ENCODE results near the gene AFG3L2. TPM values are rescaled to one million over a fixed set of nuclear protein-coding genes. Genes with fewer than 3 reads are reported as not detected.

The AFG3L2 gene
- total RNA-seq, 2 donors from 2014 or later, result 60.1 to 91.9 TPM

- Histone ChIP-seq H3K27me3 (no peaks in the 10 kb centered on the region), H3K36me3 (peaks cover 70% of the 10 kb centered on the region), H3K9me3 (no peaks in the 10 kb centered on the region), H3K27ac (peak overlapping the region; percentile 44 to 55), H3K4me3 (no peak overlapping the region), H3K4me1 (peaks cover 0 to 29% of the 10 kb centered on the region in 2 donors)
- peak; percentile 54 for DNase-seq (ENCODE audit: low spot score)
- no peak for TF ChIP-seq CTCF (IDR thresholded peaks at IDR 0.05)
Measured at GRCh38 chr18:12326711-12327460, 50.1 kb downstream of the AFG3L2 start.

DNA sequence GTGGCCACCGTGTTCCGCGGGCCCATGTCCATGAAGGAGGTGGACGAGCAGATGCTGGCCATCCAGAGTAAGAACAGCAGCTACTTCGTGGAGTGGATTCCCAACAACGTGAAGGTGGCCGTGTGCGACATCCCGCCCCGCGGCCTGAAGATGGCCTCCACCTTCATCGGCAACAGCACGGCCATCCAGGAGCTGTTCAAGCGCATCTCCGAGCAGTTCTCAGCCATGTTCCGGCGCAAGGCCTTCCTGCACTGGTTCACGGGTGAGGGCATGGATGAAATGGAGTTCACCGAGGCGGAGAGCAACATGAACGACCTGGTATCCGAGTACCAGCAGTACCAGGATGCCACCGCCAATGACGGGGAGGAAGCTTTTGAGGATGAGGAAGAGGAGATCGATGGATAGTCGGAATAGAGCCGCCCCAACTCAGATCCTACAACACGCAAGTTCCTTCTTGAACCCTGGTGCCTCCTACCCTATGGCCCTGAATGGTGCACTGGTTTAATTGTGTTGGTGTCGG, 51.2 kb downstream of the AFG3L2 start:
- peak; percentile 52 for DNase-seq (ENCODE audit: low spot score)

GRCh38 chr18:12324991-12325725, 51.9 kb downstream of the AFG3L2 start:
- no peaks in the 10 kb centered on the region for H3K27me3 ChIP-seq
- no peak overlapping the region for H3K27ac ChIP-seq
- peaks cover 86% of the 10 kb centered on the region for H3K36me3 ChIP-seq
- peaks cover 0 to 29% of the 10 kb centered on the region in 2 donors for H3K4me1 ChIP-seq
- TF ChIP-seq CTCF (IDR thresholded peaks at IDR 0.05), result no peak
- DNase-seq (ENCODE audit: low spot score), result peak; percentile 48
- no peaks in the 10 kb centered on the region for H3K9me3 ChIP-seq
- no peak overlapping the region for H3K4me3 ChIP-seq

More for the DNA sequence above, 51.2 kb downstream of the AFG3L2 start:
- Histone ChIP-seq H3K4me3 (no peak overlapping the region), H3K27ac (no peak overlapping the region), H3K4me1 (peaks cover 0 to 29% of the 10 kb centered on the region in 2 donors), H3K27me3 (no peaks in the 10 kb centered on the region), H3K9me3 (no peaks in the 10 kb centered on the region), H3K36me3 (peaks cover 80% of the 10 kb centered on the region)
- no peak for TF ChIP-seq CTCF (IDR thresholded peaks at IDR 0.05)

GRCh38 chr18:12321333-12321732, 55.7 kb downstream of the AFG3L2 start:
- no peaks in the 10 kb centered on the region for H3K9me3 ChIP-seq
- no peaks in the 10 kb centered on the region for H3K27me3 ChIP-seq
- H3K36me3 ChIP-seq, result peaks cover 58% of the 10 kb centered on the region
- peaks cover 0 to 31% of the 10 kb centered on the region in 2 donors for H3K4me1 ChIP-seq
- H3K27ac ChIP-seq, result peak overlapping the region; percentile 4 to 19
- no peak for DNase-seq (ENCODE audit: low spot score)
- H3K4me3 ChIP-seq, result no peak overlapping the region
- TF ChIP-seq CTCF (IDR thresholded peaks at IDR 0.05), result no peak

DNA sequence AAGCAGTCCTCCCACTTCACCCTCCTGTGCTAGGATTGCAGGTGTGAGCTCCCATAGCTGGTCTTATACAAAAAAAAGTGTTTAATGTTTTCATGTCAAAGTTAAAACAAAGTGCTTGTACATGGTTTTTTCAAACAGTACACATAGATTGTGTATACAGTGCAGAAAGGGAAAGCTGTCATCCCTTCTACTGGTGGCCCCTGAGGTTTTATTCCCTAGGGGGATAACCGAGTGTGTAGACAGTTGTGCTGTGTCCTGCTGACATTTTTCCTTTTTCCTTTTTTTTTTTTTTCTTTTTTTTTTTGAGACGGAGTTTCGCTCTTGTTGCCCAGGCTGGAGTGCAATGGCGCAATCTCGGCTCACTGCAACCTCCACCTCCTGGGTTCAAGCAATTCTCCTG, 58.2 kb downstream of the AFG3L2 start:
- Histone ChIP-seq H3K9me3 (no peaks in the 10 kb centered on the region), H3K27ac (peak overlapping the region; percentile 80 to 82), H3K36me3 (peaks cover 38% of the 10 kb centered on the region)

More for the DNA sequence above, 58.2 kb downstream of the AFG3L2 start:
- Histone ChIP-seq H3K4me3 (no peak overlapping the region), H3K4me1 (peaks cover 0 to 51% of the 10 kb centered on the region in 2 donors), H3K27me3 (no peaks in the 10 kb centered on the region)
- DNase-seq (ENCODE audit: low spot score), result no peak
- no peak for TF ChIP-seq CTCF (IDR thresholded peaks at IDR 0.05)

Measured in right atrium auricular region (tissue), 2 donors.